ENCODE measurements around the gene CRISPLD2. TPM values are rescaled to one million over a fixed set of nuclear protein-coding genes. Genes with fewer than 3 reads are reported as not detected.

CRISPLD2 gene
- polyA plus RNA-seq, 1 donor from 2014 or later = 0.06 TPM

- no peak for TF ChIP-seq POLR2AphosphoS5 (IDR thresholded peaks at IDR 0.05)
- no peak for TF ChIP-seq EP300 (conservative IDR thresholded peaks at IDR 0.05; ENCODE audit: poor library complexity, severe bottlenecking)
- no peak for TF ChIP-seq TAF1 (IDR thresholded peaks at IDR 0.05; ENCODE audit: low read depth)
- no peak for TF ChIP-seq REST (IDR thresholded peaks at IDR 0.05; ENCODE audit: borderline replicate concordance)
- Histone ChIP-seq H3K4me2 (ENCODE audit: low read length) (no peak overlapping the region), H3K9me3 (ENCODE audit: low read length) (no peaks in the 10 kb centered on the region)
These were observed 54.8 kb downstream of the CRISPLD2 start for GRCh38 chr16:84874553-84874952.

GRCh38 chr16:84874983-84875382, 55.2 kb downstream of the CRISPLD2 start:
- Histone ChIP-seq H3K4me2 (ENCODE audit: low read length) (no peak overlapping the region), H3K9me3 (ENCODE audit: low read length) (no peaks in the 10 kb centered on the region), H3K9ac (ENCODE audit: low read length) (no peak overlapping the region), H3K4me3 (ENCODE audit: low read length) (no peak overlapping the region), H2AFZ (ENCODE audit: low read depth, low read length) (no peak overlapping the region), H3K27me3 (ENCODE audit: insufficient read depth, low read depth, low read length) (no peaks in the 10 kb centered on the region), H3K79me2 (replicated peaks; ENCODE audit: insufficient read depth, low read length) (no peaks in the 10 kb centered on the region), H3F3A (ENCODE audit: insufficient read depth, low read length, poor library complexity, severe bottlenecking) (no peaks in the 10 kb centered on the region), H3K9me2 (ENCODE audit: insufficient read depth, low read length) (no peaks in the 10 kb centered on the region), H3K36me3 (ENCODE audit: insufficient read depth, low read length) (no peaks in the 10 kb centered on the region), H3K27ac (ENCODE audit: low read length) (no peak overlapping the region), H4K20me1 (ENCODE audit: insufficient read depth) (no peaks in the 10 kb centered on the region)
- no peak for TF ChIP-seq CTCF (IDR thresholded peaks at IDR 0.05; ENCODE audit: poor library complexity, severe bottlenecking)
- no peak for TF ChIP-seq SMC3 (conservative IDR thresholded peaks at IDR 0.05; ENCODE audit: poor library complexity)
- TF ChIP-seq EZH2 (IDR thresholded peaks at IDR 0.05; ENCODE audit: borderline replicate concordance, insufficient read depth, low read length, poor library complexity, severe bottlenecking) = no peak
- no peak for TF ChIP-seq POLR2AphosphoS5 (IDR thresholded peaks at IDR 0.05)
- TF ChIP-seq REST (IDR thresholded peaks at IDR 0.05; ENCODE audit: borderline replicate concordance) = no peak
- TF ChIP-seq RAD21 (conservative IDR thresholded peaks at IDR 0.05) = no peak
- no peak for TF ChIP-seq EP300 (conservative IDR thresholded peaks at IDR 0.05; ENCODE audit: poor library complexity, severe bottlenecking)
- TF ChIP-seq MXI1 (conservative IDR thresholded peaks at IDR 0.05; ENCODE audit: poor library complexity, severe bottlenecking) = no peak

More at GRCh38 chr16:84874553-84874952, 54.8 kb downstream of the CRISPLD2 start:
- no peaks in the 10 kb centered on the region for H4K20me1 ChIP-seq (ENCODE audit: insufficient read depth)
- H2AFZ ChIP-seq (ENCODE audit: low read depth, low read length) = no peak overlapping the region
- H3K4me3 ChIP-seq (ENCODE audit: low read length) = no peak overlapping the region
- no peak overlapping the region for H3K27ac ChIP-seq (ENCODE audit: low read length)
- H3K27me3 ChIP-seq (ENCODE audit: insufficient read depth, low read depth, low read length) = no peaks in the 10 kb centered on the region
- H3K79me2 ChIP-seq (replicated peaks; ENCODE audit: insufficient read depth, low read length) = no peaks in the 10 kb centered on the region
- H3K9ac ChIP-seq (ENCODE audit: low read length) = no peak overlapping the region
- H3K9me2 ChIP-seq (ENCODE audit: insufficient read depth, low read length) = no peaks in the 10 kb centered on the region
- H3K36me3 ChIP-seq (ENCODE audit: insufficient read depth, low read length) = no peaks in the 10 kb centered on the region
- no peaks in the 10 kb centered on the region for H3F3A ChIP-seq (ENCODE audit: insufficient read depth, low read length, poor library complexity, severe bottlenecking)
